ENCODE data around the gene PDE8B.
"Not testable (repeated sequence)": the region's sequence is repeated elsewhere in the genome, so short reads cannot be mapped to it uniquely, and the experiment has no call there.

The PDE8B gene

DNA sequence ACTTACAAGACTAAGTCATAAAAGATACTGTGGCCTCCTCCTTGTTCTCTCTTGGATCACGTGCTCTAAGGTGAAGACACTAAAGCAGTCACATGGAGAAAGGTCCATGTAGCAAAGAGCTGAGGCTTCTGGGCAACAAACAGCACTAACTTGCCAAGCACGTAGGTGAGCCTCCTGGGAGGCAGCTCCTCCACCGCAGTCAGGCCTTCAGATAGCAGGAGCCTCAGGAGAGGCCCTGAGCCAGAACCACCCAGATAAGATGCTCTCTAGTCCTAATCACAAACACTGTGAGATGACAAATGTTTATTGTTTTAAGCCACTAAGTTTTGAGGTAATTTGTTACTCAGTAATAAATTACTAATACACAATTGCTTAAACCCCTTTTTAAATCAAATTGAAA is 243.6 kb downstream of the PDE8B start:
- no peak for DNase-seq

DNA sequence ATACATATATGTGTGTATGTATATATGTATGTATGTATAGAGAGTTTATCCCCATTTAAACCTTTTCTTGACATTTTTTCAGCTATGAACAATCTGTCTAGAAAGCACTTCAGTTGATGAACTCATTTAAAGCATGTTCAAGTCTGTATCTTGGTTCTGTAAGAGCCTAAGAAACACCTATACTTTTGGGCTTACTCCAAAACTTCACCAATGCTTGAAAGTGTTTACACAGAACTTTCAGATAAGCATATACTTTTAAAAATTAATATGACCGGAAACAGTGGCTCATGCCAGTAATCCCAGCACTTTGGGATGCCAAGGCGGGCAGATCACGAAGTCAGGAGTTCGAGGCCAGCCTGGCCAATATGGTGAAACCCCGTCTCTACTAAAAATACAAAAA is 250.8 kb downstream of the PDE8B start:
- no peak for DNase-seq

DNA sequence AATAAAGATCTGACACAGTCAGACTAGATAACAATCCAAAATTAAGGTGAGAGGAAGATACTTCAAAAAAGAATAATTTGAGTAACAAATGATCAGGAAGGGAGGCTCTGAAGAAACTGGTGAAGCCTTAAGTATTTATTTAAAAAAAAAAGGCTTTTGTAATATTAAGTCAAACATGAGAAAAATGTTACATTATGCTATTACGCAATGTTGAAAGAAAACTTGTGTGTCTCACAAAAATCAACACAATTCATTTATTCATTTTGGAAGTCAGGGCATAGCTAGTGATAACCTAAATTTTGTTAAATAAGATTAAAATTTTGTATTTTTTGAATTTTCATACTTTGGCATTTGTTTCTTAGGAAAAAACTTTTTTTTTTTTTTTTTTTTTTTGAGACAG is 253.4 kb downstream of the PDE8B start:
- DNase-seq = no peak

DNA sequence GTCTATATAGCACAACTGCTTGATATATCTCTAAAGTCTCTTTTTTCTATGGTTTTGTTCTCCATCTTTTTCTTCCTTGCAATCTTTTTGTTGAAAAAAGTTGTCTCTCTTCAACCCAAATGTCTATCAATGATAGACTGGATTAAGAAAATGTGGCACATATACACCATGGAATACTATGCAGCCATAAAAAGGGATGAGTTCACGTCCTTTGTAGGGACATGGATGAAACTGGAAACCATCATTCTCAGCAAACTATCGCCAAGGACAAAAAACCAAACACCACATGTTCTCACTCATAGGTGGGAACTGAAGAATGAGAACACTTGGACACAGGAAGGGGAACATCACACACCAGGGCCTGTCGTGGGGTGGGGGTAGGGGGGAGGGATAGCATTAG is 258.4 kb downstream of the PDE8B start:
- DNase-seq = not testable (repeated sequence)

GRCh38 chr5:77475041-77475440 is 264.6 kb downstream of the PDE8B start:
- peak; percentile 32 for DNase-seq

Measured in NCI-H69 (cell line).